ENCODE data around the gene LIPE.

The LIPE gene

GRCh38 chr19:42423462-42424344 is 3.5 kb downstream of the LIPE start:
- peak overlapping the region; percentile 24 for H3K27ac ChIP-seq (ENCODE audit: low read length)
- H3K4me1 ChIP-seq (ENCODE audit: control insufficient read depth, insufficient read depth, low read length): peaks cover 35% of the 10 kb centered on the region
- H3K36me3 ChIP-seq (ENCODE audit: control insufficient read depth in 2 of 2, insufficient read depth in 2 of 2, low read length in 2 of 2): no peaks in the 10 kb centered on the region
- peak overlapping the region; percentile 78 to 86 for H3K4me3 ChIP-seq (ENCODE audit: low read length in 2 of 2)
- H3K27me3 ChIP-seq (ENCODE audit: control insufficient read depth in 1 of 2, insufficient read depth in 2 of 2, low read length in 2 of 2): no peaks in the 10 kb centered on the region
- H3K9ac ChIP-seq (ENCODE audit: low read length in 2 of 2): peak overlapping the region; percentile 66 to 69
- no peaks in the 10 kb centered on the region for H3K9me3 ChIP-seq (ENCODE audit: control insufficient read depth in 2 of 2, low read length in 2 of 2)

DNA sequence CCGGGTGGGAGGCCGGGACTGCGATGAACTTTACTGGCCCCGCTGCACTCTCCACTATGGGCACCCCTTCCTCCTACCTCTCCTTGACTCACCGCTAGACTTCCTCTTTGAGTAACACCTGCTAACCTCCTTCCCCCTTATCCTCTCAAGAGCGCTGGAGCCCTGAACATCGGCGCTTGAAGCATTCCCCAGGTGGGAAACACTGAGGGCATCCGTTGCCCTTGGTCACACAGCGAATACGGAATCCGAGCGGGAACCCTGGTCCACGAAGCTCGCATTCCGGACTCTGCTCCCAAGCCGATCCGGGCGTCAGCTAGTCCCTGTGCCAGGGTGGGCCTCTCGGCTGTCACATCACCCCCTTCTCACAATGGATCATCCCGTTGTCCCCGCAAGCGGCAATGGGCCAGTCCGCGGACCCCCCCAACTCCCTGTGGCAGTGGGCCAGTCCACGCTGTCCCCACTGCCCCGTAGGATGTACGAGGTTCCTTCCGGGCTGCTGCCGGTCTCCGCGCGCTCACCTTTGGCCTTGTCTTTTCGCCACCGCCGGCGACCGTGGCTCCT is 4.2 kb downstream of the LIPE start:
- Histone ChIP-seq H3K9ac (ENCODE audit: low read length in 2 of 2) (peak overlapping the region; percentile 66 to 69), H3K27me3 (ENCODE audit: control insufficient read depth in 1 of 2, insufficient read depth in 2 of 2, low read length in 2 of 2) (no peaks in the 10 kb centered on the region), H3K9me3 (ENCODE audit: control insufficient read depth in 2 of 2, low read length in 2 of 2) (no peaks in the 10 kb centered on the region), H3K4me3 (ENCODE audit: low read length in 2 of 2) (peak overlapping the region; percentile 78 to 86), H3K36me3 (ENCODE audit: control insufficient read depth in 2 of 2, insufficient read depth in 2 of 2, low read length in 2 of 2) (no peaks in the 10 kb centered on the region), H3K27ac (ENCODE audit: low read length) (peak overlapping the region; percentile 24), H3K4me1 (ENCODE audit: control insufficient read depth, insufficient read depth, low read length) (peaks cover 35% of the 10 kb centered on the region)

- peak overlapping the region; percentile 66 to 69 for H3K9ac ChIP-seq (ENCODE audit: low read length in 2 of 2)
- H3K27ac ChIP-seq (ENCODE audit: low read length): peak overlapping the region; percentile 24
- no peaks in the 10 kb centered on the region for H3K36me3 ChIP-seq (ENCODE audit: control insufficient read depth in 2 of 2, insufficient read depth in 2 of 2, low read length in 2 of 2)
- no peaks in the 10 kb centered on the region for H3K9me3 ChIP-seq (ENCODE audit: control insufficient read depth in 2 of 2, low read length in 2 of 2)
- H3K4me3 ChIP-seq (ENCODE audit: low read length in 2 of 2): peak overlapping the region; percentile 78 to 86
- peaks cover 34% of the 10 kb centered on the region for H3K4me1 ChIP-seq (ENCODE audit: control insufficient read depth, insufficient read depth, low read length)
- H3K27me3 ChIP-seq (ENCODE audit: control insufficient read depth in 1 of 2, insufficient read depth in 2 of 2, low read length in 2 of 2): no peaks in the 10 kb centered on the region
These were observed 4.9 kb downstream of the LIPE start for GRCh38 chr19:42422092-42422900.

DNA sequence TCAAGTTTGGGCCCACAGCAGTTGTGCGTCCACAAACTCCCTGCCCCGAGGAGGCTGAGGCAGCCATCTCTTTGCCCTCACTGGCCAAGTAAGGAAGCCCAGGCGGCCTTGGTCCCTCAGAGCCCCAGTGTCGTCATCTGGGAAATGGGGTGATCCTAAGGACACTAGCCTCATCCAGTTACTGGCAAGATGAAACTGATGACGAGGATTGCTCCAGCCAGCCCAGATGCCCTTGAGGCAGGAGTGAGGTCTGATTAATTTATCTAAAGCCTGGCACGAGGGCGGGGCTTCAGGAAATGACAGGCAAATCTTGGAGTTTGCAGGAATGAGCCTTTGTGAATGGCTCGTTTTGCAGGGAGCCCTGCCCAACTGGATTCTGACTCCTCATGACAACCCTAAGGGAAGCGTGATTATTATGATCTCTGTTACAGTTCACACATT is 5.6 kb downstream of the LIPE start:
- Histone ChIP-seq H3K9me3 (ENCODE audit: control insufficient read depth in 2 of 2, low read length in 2 of 2) (no peaks in the 10 kb centered on the region), H3K27ac (ENCODE audit: low read length) (no peak overlapping the region), H3K4me1 (ENCODE audit: control insufficient read depth, insufficient read depth, low read length) (peaks cover 33% of the 10 kb centered on the region), H3K27me3 (ENCODE audit: control insufficient read depth in 1 of 2, insufficient read depth in 2 of 2, low read length in 2 of 2) (no peaks in the 10 kb centered on the region), H3K9ac (ENCODE audit: low read length in 2 of 2) (peak overlapping the region in 1 of 2 donors; percentile 15), H3K36me3 (ENCODE audit: control insufficient read depth in 2 of 2, insufficient read depth in 2 of 2, low read length in 2 of 2) (no peaks in the 10 kb centered on the region), H3K4me3 (ENCODE audit: low read length in 2 of 2) (no peak overlapping the region)

GRCh38 chr19:42421101-42421500 is 6.1 kb downstream of the LIPE start:
- Histone ChIP-seq H3K9ac (ENCODE audit: low read length in 2 of 2) (no peak overlapping the region), H3K27ac (ENCODE audit: low read length) (no peak overlapping the region), H3K36me3 (ENCODE audit: control insufficient read depth in 2 of 2, insufficient read depth in 2 of 2, low read length in 2 of 2) (no peaks in the 10 kb centered on the region), H3K9me3 (ENCODE audit: control insufficient read depth in 2 of 2, low read length in 2 of 2) (no peaks in the 10 kb centered on the region), H3K4me1 (ENCODE audit: control insufficient read depth, insufficient read depth, low read length) (peaks cover 33% of the 10 kb centered on the region), H3K27me3 (ENCODE audit: control insufficient read depth in 1 of 2, insufficient read depth in 2 of 2, low read length in 2 of 2) (no peaks in the 10 kb centered on the region), H3K4me3 (ENCODE audit: low read length in 2 of 2) (no peak overlapping the region)

- Histone ChIP-seq H3K36me3 (ENCODE audit: control insufficient read depth in 2 of 2, insufficient read depth in 2 of 2, low read length in 2 of 2) (no peaks in the 10 kb centered on the region), H3K27me3 (ENCODE audit: control insufficient read depth in 1 of 2, insufficient read depth in 2 of 2, low read length in 2 of 2) (no peaks in the 10 kb centered on the region), H3K9me3 (ENCODE audit: control insufficient read depth in 2 of 2, low read length in 2 of 2) (no peaks in the 10 kb centered on the region), H3K9ac (ENCODE audit: low read length in 2 of 2) (no peak overlapping the region), H3K4me1 (ENCODE audit: control insufficient read depth, insufficient read depth, low read length) (peaks cover 33% of the 10 kb centered on the region), H3K27ac (ENCODE audit: low read length) (no peak overlapping the region), H3K4me3 (ENCODE audit: low read length in 2 of 2) (no peak overlapping the region)
These were observed 7.1 kb downstream of the LIPE start for GRCh38 chr19:42420055-42420544.

DNA sequence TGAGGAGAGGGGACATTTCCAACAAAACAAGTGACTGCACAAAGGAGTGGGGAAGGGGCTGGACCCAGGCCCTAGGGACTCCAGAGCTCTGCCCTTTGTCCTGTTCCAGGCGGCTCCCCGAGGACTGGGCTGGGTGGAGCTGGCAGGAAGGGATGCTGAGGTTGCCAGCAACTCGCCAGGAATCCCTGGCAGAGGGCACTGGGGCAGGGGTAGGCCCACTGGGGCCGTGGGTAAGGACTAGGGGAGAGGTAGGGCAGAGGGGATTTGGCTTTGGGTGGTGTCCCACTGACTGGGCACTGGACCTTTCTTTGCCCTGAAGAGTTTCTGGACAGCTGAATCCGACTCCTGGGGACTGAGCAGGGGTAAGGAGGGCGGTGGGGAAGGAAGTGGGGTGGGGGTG is 7.9 kb downstream of the LIPE start:
- no peak overlapping the region for H3K27ac ChIP-seq (ENCODE audit: low read length)
- H3K9me3 ChIP-seq (ENCODE audit: control insufficient read depth in 2 of 2, low read length in 2 of 2): no peaks in the 10 kb centered on the region
- H3K4me3 ChIP-seq (ENCODE audit: low read length in 2 of 2): no peak overlapping the region
- H3K9ac ChIP-seq (ENCODE audit: low read length in 2 of 2): no peak overlapping the region
- H3K27me3 ChIP-seq (ENCODE audit: control insufficient read depth in 1 of 2, insufficient read depth in 2 of 2, low read length in 2 of 2): no peaks in the 10 kb centered on the region
- peaks cover 28% of the 10 kb centered on the region for H3K4me1 ChIP-seq (ENCODE audit: control insufficient read depth, insufficient read depth, low read length)
- H3K36me3 ChIP-seq (ENCODE audit: control insufficient read depth in 2 of 2, insufficient read depth in 2 of 2, low read length in 2 of 2): no peaks in the 10 kb centered on the region

DNA sequence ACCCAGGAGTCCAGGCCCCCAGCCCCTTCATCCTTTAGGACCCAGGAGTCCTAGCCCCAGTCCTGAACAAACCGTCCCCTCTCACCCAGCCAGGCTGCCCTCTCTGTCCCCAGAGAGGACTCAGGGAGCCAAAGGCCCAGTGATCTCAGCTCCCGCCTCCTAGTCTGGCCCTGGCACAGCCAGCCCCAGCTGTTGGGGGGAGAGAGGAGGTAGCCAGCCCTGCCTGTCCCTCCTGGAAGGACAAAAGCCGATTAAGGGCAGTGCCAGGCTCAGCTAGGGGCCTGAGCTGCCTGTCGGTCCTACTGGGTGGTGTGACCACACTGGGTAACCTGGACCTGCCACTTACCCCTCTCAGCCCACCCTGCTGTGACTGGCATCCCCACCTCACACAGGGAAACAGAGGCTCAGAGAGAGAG is 14.5 kb downstream of the LIPE start:
- H3K36me3 ChIP-seq (ENCODE audit: control insufficient read depth in 2 of 2, insufficient read depth in 2 of 2, low read length in 2 of 2): peaks cover 0 to 2% of the 10 kb centered on the region in 2 donors
- H3K27me3 ChIP-seq (ENCODE audit: control insufficient read depth in 1 of 2, insufficient read depth in 2 of 2, low read length in 2 of 2): no peaks in the 10 kb centered on the region
- H3K9me3 ChIP-seq (ENCODE audit: control insufficient read depth in 2 of 2, low read length in 2 of 2): no peaks in the 10 kb centered on the region
- no peak overlapping the region for H3K9ac ChIP-seq (ENCODE audit: low read length in 2 of 2)
- H3K4me3 ChIP-seq (ENCODE audit: low read length in 2 of 2): no peak overlapping the region
- H3K27ac ChIP-seq (ENCODE audit: low read length): no peak overlapping the region
- H3K4me1 ChIP-seq (ENCODE audit: control insufficient read depth, insufficient read depth, low read length): peaks cover 4% of the 10 kb centered on the region

DNA sequence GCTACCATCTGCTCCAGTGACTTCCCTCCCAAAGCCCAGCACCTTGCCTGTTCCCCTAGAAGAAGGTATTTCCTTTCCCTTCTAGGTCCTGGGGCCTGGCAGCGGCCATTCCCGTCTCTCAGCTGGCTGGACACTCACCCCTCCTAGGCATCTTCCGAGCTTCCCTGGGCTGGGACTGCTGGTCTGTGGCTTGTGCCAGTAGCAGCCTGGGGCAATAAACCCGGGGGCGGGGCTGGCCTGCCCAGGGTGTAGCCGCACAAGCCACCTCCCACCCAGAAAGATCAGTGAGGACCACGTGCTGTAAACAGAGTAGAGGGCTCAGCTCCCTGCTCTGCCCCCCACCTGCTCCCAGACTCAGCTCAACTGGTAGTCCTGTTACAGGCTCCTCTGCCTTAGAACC is 15.0 kb downstream of the LIPE start:
- Histone ChIP-seq H3K36me3 (ENCODE audit: control insufficient read depth in 2 of 2, insufficient read depth in 2 of 2, low read length in 2 of 2) (peaks cover 0 to 2% of the 10 kb centered on the region in 2 donors), H3K9ac (ENCODE audit: low read length in 2 of 2) (no peak overlapping the region), H3K9me3 (ENCODE audit: control insufficient read depth in 2 of 2, low read length in 2 of 2) (no peaks in the 10 kb centered on the region), H3K27me3 (ENCODE audit: control insufficient read depth in 1 of 2, insufficient read depth in 2 of 2, low read length in 2 of 2) (no peaks in the 10 kb centered on the region), H3K27ac (ENCODE audit: low read length) (no peak overlapping the region), H3K4me3 (ENCODE audit: low read length in 2 of 2) (no peak overlapping the region), H3K4me1 (ENCODE audit: control insufficient read depth, insufficient read depth, low read length) (peaks cover 4% of the 10 kb centered on the region)

GRCh38 chr19:42411581-42412178 is 15.5 kb downstream of the LIPE start:
- H3K27ac ChIP-seq (ENCODE audit: low read length): no peak overlapping the region
- peaks cover 0 to 2% of the 10 kb centered on the region in 2 donors for H3K36me3 ChIP-seq (ENCODE audit: control insufficient read depth in 2 of 2, insufficient read depth in 2 of 2, low read length in 2 of 2)
- H3K9me3 ChIP-seq (ENCODE audit: control insufficient read depth in 2 of 2, low read length in 2 of 2): no peaks in the 10 kb centered on the region
- H3K4me1 ChIP-seq (ENCODE audit: control insufficient read depth, insufficient read depth, low read length): peaks cover 4% of the 10 kb centered on the region
- no peak overlapping the region for H3K9ac ChIP-seq (ENCODE audit: low read length in 2 of 2)
- no peak overlapping the region for H3K4me3 ChIP-seq (ENCODE audit: low read length in 2 of 2)
- H3K27me3 ChIP-seq (ENCODE audit: control insufficient read depth in 1 of 2, insufficient read depth in 2 of 2, low read length in 2 of 2): no peaks in the 10 kb centered on the region

Data from stomach smooth muscle (tissue), 2 donors.